HepG2 (cell line): ENCODE results near the gene CRK. TPM values are rescaled to one million over a fixed set of nuclear protein-coding genes. Genes with fewer than 3 reads are reported as not detected.

Source experiments
- HMG20B ChIP-seq: conservative IDR thresholded peaks from 2 replicates; pipeline ENCODE4 v1.6.1; 2016; ENCODE audit warnings: missing genetic modification reagents, missing compliant biosample characterization
- KDM4B ChIP-seq: sonication (generic); formaldehyde crosslinking; IDR thresholded peaks from 2 replicates; pipeline ENCODE4 v1.4.0; 2020; ENCODE audit warnings: missing genetic modification reagents
- MAF1 ChIP-seq: sonication (generic); formaldehyde crosslinking; IDR thresholded peaks from 2 replicates; pipeline ENCODE4 v1.5.0; 2020; ENCODE audit warnings: missing genetic modification reagents, borderline replicate concordance
- MAZ ChIP-seq, 2 experiments: sonication (generic) in 1 of 2; formaldehyde crosslinking in 1 of 2; IDR thresholded peaks; 2 replicates each; pipeline versions ENCODE4 v1.5.0 to v1.6.1; 2012 to 2020; ENCODE audit warnings: low read depth in 2 of 2, mild to moderate bottlenecking in 2 of 2, borderline replicate concordance in 1 of 2, improper control_type of control experiment in 1 of 2, low read length in 1 of 2, missing genetic modification reagents in 1 of 2, moderate library complexity in 1 of 2
- MTA1 ChIP-seq: sonication (generic); formaldehyde crosslinking; IDR thresholded peaks from 2 replicates; pipeline ENCODE4 v1.4.0; 2020; ENCODE audit warnings: missing genetic modification reagents, mild to moderate bottlenecking, borderline replicate concordance
- MTF2 ChIP-seq: sonication (generic); formaldehyde crosslinking; IDR thresholded peaks from 2 replicates; pipeline ENCODE4 v1.5.0; 2020; ENCODE audit warnings: missing genetic modification reagents, borderline replicate concordance
- RAD21 ChIP-seq: fragments of 450-650 bp; formaldehyde crosslinking; IDR thresholded peaks from 2 replicates; pipeline ENCODE4 v1.5.0; 2020; ENCODE audit warnings: mild to moderate bottlenecking
- SMAD3 ChIP-seq: sonication (generic); formaldehyde crosslinking; IDR thresholded peaks from 2 replicates; pipeline ENCODE4 v1.4.0; 2020; ENCODE audit warnings: missing genetic modification reagents
- TOE1 ChIP-seq: sonication (generic); formaldehyde crosslinking; IDR thresholded peaks from 2 replicates; pipeline ENCODE4 v1.4.0; 2020; ENCODE audit warnings: mild to moderate bottlenecking, missing genetic modification reagents
- ZMAT3 ChIP-seq: sonication (generic); formaldehyde crosslinking; conservative IDR thresholded peaks from 2 replicates; pipeline ENCODE4 v1.7.0; 2021; ENCODE audit warnings: missing genetic modification reagents
- ZNF10 ChIP-seq: sonication (generic); formaldehyde crosslinking; IDR thresholded peaks from 2 replicates; pipeline ENCODE4 v1.4.0; 2020; ENCODE audit warnings: mild to moderate bottlenecking, low read depth, missing genetic modification reagents, borderline replicate concordance
- ZNF12 ChIP-seq: sonication (generic); formaldehyde crosslinking; IDR thresholded peaks from 2 replicates; pipeline ENCODE4 v1.5.0; 2020; ENCODE audit warnings: missing genetic modification reagents
- ZNF251 ChIP-seq: sonication (generic); formaldehyde crosslinking; IDR thresholded peaks from 2 replicates; pipeline ENCODE4 v1.9.0; 2021; ENCODE audit warnings: mild to moderate bottlenecking, missing genetic modification reagents
- ZNF557 ChIP-seq: sonication (generic); formaldehyde crosslinking; IDR thresholded peaks from 2 replicates; pipeline ENCODE4 v1.4.0; 2020; ENCODE audit warnings: missing genetic modification reagents
- ZNF567 ChIP-seq: sonication (generic); formaldehyde crosslinking; IDR thresholded peaks from 2 replicates; pipeline ENCODE4 v1.8.1; 2023; ENCODE audit warnings: mild to moderate bottlenecking, missing genetic modification reagents, borderline replicate concordance
- ZNF709 ChIP-seq: sonication (generic); formaldehyde crosslinking; IDR thresholded peaks from 2 replicates; pipeline ENCODE4 v1.5.0; 2020; ENCODE audit warnings: mild to moderate bottlenecking, missing genetic modification reagents
- ZSCAN20 ChIP-seq: sonication (generic); formaldehyde crosslinking; IDR thresholded peaks from 2 replicates; pipeline ENCODE4 v1.4.0; 2020; ENCODE audit warnings: missing genetic modification reagents, mild to moderate bottlenecking, borderline replicate concordance
- polyA plus RNA-seq, 8 experiments: library from polyadenylated mRNA; depleted of rRNA in 3 of 8; stranded (reverse) in 7 of 8; unstranded in 1 of 8; fragments of >200 nt; fragmentation: Illumina TruSeq in 4 of 8; extraction: Trizol in 4 of 8; gene quantifications; 2 replicates each; pipeline versions ENCODE4 v1.2.1 to v1.2.3, GENCODE V29; 2011 to 2016; ENCODE audit warnings: low read depth in 4 of 8, missing spikeins in 1 of 8, mixed read lengths in 1 of 8; ENCODE audit not compliant: insufficient read depth in 1 of 8
- total RNA-seq, 5 experiments: library from RNA; depleted of rRNA; stranded (reverse); fragments of >200 nt; fragmentation: Illumina TruSeq; extraction: Trizol; gene quantifications; 2 replicates each; pipeline ENCODE4 v1.2.3, GENCODE V29; 2016; ENCODE audit warnings: low read depth in 1 of 5
- TF ChIP-seq, protein P1 (sequence below): sonication (generic); formaldehyde crosslinking; IDR thresholded peaks from 2 replicates; pipeline ENCODE4 v1.4.0; 2020; ENCODE audit warnings: missing genetic modification reagents
- TF ChIP-seq, protein P2 (sequence below): sonication (generic); formaldehyde crosslinking; conservative IDR thresholded peaks from 2 replicates; pipeline ENCODE4 v1.4.0; 2020; ENCODE audit warnings: mild to moderate bottlenecking, missing genetic modification reagents, moderate library complexity
- TF ChIP-seq, protein P3 (sequence below): sonication (generic); formaldehyde crosslinking; IDR thresholded peaks from 2 replicates; pipeline ENCODE4 v1.4.0; 2020; ENCODE audit warnings: missing genetic modification reagents
- TF ChIP-seq, protein P4 (sequence below): sonication (generic); formaldehyde crosslinking; IDR thresholded peaks from 2 replicates; pipeline ENCODE4 v1.8.1; 2023; ENCODE audit warnings: mild to moderate bottlenecking, missing genetic modification reagents, borderline replicate concordance

The CRK gene
- total and polyA plus RNA-seq, 2 of the 13 experiments (the other 11 are each of a cell fraction or from before 2014, with no cell fraction given) = 47.4 to 54.2 TPM

DNA sequence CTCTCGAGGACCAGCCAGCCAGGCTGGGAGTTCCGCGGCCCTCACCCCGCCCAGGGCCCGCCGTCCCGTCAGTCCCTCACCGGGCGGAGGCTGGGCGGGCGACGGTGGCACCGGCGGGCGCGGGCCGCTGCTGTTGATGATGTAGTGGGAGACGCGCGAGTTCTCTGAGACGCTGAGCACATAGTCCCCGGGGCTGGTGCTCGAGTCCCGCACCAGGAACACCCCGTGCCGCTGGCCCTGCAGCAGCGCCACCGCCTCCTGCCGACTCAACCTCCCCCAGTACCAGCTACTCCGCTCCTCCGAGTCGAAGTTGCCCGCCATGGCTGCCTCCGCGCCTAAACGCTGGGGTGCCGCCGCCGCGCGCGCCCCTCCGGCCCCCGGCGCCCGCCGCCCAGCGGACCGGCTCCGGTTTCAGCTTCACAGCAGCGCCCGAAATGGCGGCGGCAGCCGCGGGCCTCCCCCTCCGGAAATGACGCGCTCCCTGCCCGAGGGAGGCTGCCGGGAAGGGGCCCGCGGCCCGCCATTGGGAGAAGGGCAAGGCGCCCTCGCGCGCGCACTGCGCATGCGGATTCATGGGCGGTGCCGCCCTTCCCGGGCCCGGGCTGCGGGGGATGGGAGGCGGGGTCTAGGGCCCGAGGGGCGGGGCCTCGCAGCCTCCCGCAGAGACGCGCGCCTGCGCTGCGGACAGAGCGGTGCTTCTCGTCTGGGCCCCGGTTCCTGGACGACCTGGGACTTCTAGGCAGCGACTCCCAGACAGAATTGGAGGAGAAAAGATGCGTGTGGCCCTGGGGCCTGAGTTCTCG, at the start of gene CRK (continued):
- TF ChIP-seq MAZ (IDR thresholded peaks at IDR 0.05; ENCODE audit: borderline replicate concordance, low read depth, low read length) (peak; percentile 75), MAZ (CRISPR knock-in tag; IDR thresholded peaks at IDR 0.05; ENCODE audit: low read depth) (peak; percentile 21; the same call in 1 of the 2 replicates), ZSCAN20 (no peak; the same call in 1 of the 2 replicates), KDM4B (no peak), ZNF10 (CRISPR knock-in tag) (no peak), ZNF12 (CRISPR knock-in tag) (no peak), ZMAT3 (peak; percentile 62; the same call in 1 of the 2 replicates), MAF1 (peak; percentile 9; the same call in 1 of the 2 replicates), SMAD3 (CRISPR knock-in tag) (no peak; the same call in 1 of the 2 replicates), ZNF557 (CRISPR knock-in tag) (no peak), ZNF709 (peak; percentile 78; the same call in 1 of the 2 replicates), ZNF567 (CRISPR knock-in tag) (peak; percentile 46; the same call in 1 of the 2 replicates), MTF2 (CRISPR knock-in tag) (no peak), ZNF251 (CRISPR knock-in tag) (no peak), MTA1 (CRISPR knock-in tag) (peak; percentile 46; the same call in 1 of the 2 replicates), HMG20B (CRISPR knock-in tag) (no peak), TOE1 (CRISPR knock-in tag) (no peak), RAD21 (CRISPR knock-in tag) (peak; percentile 48)
- TF ChIP-seq, protein P1, sequence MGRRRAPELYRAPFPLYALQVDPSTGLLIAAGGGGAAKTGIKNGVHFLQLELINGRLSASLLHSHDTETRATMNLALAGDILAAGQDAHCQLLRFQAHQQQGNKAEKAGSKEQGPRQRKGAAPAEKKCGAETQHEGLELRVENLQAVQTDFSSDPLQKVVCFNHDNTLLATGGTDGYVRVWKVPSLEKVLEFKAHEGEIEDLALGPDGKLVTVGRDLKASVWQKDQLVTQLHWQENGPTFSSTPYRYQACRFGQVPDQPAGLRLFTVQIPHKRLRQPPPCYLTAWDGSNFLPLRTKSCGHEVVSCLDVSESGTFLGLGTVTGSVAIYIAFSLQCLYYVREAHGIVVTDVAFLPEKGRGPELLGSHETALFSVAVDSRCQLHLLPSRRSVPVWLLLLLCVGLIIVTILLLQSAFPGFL (CRISPR knock-in tag) = no peak
- TF ChIP-seq, protein P2, sequence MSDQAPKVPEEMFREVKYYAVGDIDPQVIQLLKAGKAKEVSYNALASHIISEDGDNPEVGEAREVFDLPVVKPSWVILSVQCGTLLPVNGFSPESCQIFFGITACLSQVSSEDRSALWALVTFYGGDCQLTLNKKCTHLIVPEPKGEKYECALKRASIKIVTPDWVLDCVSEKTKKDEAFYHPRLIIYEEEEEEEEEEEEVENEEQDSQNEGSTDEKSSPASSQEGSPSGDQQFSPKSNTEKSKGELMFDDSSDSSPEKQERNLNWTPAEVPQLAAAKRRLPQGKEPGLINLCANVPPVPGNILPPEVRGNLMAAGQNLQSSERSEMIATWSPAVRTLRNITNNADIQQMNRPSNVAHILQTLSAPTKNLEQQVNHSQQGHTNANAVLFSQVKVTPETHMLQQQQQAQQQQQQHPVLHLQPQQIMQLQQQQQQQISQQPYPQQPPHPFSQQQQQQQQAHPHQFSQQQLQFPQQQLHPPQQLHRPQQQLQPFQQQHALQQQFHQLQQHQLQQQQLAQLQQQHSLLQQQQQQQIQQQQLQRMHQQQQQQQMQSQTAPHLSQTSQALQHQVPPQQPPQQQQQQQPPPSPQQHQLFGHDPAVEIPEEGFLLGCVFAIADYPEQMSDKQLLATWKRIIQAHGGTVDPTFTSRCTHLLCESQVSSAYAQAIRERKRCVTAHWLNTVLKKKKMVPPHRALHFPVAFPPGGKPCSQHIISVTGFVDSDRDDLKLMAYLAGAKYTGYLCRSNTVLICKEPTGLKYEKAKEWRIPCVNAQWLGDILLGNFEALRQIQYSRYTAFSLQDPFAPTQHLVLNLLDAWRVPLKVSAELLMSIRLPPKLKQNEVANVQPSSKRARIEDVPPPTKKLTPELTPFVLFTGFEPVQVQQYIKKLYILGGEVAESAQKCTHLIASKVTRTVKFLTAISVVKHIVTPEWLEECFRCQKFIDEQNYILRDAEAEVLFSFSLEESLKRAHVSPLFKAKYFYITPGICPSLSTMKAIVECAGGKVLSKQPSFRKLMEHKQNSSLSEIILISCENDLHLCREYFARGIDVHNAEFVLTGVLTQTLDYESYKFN = no peak
- TF ChIP-seq, protein P3, sequence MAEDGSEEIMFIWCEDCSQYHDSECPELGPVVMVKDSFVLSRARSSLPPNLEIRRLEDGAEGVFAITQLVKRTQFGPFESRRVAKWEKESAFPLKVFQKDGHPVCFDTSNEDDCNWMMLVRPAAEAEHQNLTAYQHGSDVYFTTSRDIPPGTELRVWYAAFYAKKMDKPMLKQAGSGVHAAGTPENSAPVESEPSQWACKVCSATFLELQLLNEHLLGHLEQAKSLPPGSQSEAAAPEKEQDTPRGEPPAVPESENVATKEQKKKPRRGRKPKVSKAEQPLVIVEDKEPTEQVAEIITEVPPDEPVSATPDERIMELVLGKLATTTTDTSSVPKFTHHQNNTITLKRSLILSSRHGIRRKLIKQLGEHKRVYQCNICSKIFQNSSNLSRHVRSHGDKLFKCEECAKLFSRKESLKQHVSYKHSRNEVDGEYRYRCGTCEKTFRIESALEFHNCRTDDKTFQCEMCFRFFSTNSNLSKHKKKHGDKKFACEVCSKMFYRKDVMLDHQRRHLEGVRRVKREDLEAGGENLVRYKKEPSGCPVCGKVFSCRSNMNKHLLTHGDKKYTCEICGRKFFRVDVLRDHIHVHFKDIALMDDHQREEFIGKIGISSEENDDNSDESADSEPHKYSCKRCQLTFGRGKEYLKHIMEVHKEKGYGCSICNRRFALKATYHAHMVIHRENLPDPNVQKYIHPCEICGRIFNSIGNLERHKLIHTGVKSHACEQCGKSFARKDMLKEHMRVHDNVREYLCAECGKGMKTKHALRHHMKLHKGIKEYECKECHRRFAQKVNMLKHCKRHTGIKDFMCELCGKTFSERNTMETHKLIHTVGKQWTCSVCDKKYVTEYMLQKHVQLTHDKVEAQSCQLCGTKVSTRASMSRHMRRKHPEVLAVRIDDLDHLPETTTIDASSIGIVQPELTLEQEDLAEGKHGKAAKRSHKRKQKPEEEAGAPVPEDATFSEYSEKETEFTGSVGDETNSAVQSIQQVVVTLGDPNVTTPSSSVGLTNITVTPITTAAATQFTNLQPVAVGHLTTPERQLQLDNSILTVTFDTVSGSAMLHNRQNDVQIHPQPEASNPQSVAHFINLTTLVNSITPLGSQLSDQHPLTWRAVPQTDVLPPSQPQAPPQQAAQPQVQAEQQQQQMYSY = no peak
- TF ChIP-seq, protein P4, sequence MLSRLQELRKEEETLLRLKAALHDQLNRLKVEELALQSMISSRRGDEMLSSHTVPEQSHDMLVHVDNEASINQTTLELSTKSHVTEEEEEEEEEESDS = no peak
